ENCODE measurements around the gene IL1RAPL1.

DNA sequence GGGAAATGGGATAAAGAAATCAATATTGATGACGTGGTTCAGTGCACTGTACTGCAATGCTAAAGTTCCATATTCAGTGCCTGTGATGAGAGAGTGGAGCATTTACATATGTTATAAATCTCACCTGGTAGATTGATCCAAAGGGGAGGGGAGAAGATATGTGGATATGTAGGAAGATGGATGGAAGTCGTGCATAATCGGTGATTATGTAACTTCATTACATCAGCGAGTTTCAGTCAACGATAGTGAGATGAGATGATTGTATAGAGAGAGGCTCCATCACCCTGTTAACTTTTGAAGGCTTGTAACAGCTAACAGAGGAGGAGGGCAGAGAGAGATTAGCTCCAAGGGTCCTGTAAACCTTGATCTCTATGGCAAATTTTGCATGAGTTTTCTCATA is 1.8 kb downstream of the IL1RAPL1 start:
- no peak for TF ChIP-seq POLR2A (IDR thresholded peaks at IDR 0.05)
- TF ChIP-seq, protein P1, sequence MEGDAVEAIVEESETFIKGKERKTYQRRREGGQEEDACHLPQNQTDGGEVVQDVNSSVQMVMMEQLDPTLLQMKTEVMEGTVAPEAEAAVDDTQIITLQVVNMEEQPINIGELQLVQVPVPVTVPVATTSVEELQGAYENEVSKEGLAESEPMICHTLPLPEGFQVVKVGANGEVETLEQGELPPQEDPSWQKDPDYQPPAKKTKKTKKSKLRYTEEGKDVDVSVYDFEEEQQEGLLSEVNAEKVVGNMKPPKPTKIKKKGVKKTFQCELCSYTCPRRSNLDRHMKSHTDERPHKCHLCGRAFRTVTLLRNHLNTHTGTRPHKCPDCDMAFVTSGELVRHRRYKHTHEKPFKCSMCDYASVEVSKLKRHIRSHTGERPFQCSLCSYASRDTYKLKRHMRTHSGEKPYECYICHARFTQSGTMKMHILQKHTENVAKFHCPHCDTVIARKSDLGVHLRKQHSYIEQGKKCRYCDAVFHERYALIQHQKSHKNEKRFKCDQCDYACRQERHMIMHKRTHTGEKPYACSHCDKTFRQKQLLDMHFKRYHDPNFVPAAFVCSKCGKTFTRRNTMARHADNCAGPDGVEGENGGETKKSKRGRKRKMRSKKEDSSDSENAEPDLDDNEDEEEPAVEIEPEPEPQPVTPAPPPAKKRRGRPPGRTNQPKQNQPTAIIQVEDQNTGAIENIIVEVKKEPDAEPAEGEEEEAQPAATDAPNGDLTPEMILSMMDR (IDR thresholded peaks at IDR 0.05) = no peak
